Fibroblast of the aortic adventitia (primary cell): ENCODE results near the gene RARA. TPM values are rescaled to one million over a fixed set of nuclear protein-coding genes. Genes with fewer than 3 reads are reported as not detected.

Source experiments
- DNase-seq: peaks from one replicate; pipeline ENCODE4 v3.0.0-alpha.2; 2010; ENCODE audit warnings: low read depth
- H3K4me3 ChIP-seq: 2 replicates; pipeline ENCODE4 v1.5.1; 2011; ENCODE audit warnings: low read depth, mild to moderate bottlenecking, control low read depth, low read length, moderate library complexity
- total RNA-seq: library from RNA; depleted of rRNA; stranded (reverse); fragments of >200 nt; gene quantifications from 2 replicates; pipeline ENCODE4 v1.2.3, GENCODE V29; 2012; ENCODE audit warnings: low replicate concordance
- TF ChIP-seq, protein P1 (sequence below): IDR thresholded peaks from 2 replicates; pipeline ENCODE4 v1.5.1; 2011; ENCODE audit warnings: mild to moderate bottlenecking, low read length, control low read depth, inconsistent platforms; ENCODE audit not compliant: insufficient read depth

The RARA gene
- total RNA-seq, 1 donor, result 25.2 TPM

DNA sequence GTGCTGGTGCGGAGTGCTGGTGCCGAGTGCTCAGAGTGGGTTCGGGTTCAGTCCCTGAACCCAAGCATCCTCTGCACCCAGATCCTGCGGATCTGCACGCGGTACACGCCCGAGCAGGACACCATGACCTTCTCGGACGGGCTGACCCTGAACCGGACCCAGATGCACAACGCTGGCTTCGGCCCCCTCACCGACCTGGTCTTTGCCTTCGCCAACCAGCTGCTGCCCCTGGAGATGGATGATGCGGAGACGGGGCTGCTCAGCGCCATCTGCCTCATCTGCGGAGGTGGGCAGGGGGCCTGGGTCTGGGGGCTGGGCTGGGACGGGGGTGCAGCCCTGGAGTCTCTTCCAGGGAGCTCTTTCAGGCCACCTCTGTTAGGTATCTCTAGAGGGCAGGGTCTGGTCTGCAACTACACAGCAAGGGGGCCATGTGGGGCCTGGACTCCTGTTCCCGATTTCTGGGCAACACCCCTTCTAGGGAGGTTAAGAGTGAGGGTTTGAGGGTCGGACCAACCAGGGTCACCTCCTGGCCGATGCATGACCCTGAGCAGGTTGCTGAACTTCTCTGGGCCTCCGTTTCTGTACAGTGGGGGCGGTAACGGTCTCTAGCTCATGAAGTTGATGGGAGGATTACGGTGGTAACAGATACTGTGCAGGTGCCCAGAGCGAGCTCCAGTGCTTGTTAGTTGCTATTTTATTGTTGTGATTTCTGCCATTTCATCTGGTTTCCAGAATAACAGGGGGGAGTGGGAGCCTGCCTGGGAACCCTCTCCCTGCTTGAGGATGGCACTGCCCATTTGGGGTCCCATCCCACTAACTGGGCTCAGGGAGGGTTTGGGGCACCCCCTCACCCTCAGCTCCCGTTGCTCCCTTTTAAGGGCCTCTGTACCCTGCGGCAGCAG is 45.5 kb downstream of the RARA start:
- TF ChIP-seq, protein P1, sequence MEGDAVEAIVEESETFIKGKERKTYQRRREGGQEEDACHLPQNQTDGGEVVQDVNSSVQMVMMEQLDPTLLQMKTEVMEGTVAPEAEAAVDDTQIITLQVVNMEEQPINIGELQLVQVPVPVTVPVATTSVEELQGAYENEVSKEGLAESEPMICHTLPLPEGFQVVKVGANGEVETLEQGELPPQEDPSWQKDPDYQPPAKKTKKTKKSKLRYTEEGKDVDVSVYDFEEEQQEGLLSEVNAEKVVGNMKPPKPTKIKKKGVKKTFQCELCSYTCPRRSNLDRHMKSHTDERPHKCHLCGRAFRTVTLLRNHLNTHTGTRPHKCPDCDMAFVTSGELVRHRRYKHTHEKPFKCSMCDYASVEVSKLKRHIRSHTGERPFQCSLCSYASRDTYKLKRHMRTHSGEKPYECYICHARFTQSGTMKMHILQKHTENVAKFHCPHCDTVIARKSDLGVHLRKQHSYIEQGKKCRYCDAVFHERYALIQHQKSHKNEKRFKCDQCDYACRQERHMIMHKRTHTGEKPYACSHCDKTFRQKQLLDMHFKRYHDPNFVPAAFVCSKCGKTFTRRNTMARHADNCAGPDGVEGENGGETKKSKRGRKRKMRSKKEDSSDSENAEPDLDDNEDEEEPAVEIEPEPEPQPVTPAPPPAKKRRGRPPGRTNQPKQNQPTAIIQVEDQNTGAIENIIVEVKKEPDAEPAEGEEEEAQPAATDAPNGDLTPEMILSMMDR, result no peak
- no peak overlapping the region for H3K4me3 ChIP-seq
- no peak for DNase-seq

DNA sequence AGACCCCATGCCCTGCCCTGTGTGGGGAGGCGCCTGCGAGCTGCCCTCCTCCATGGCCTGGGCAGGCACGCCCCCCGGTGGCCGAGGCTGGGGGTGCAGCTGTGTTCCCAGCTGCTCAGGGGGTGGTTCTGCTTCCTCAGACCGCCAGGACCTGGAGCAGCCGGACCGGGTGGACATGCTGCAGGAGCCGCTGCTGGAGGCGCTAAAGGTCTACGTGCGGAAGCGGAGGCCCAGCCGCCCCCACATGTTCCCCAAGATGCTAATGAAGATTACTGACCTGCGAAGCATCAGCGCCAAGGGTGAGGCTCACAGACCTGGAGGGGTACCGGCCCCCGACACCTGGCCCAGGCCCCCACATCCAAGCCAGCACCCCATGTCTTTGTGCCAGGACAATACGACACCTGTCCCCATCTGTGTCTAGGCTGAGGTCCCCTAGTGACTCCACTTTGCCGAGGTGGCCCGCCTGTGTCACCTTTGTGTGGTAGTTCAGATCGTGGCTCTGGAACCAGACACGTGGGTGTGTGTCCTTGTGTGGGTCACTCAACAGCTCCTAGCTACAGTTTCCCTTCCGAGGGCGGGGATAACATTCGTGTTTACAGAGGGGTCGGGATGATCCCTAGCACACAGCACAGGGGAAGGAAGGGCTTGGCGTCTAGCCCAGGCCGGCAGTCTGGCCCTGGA is 46.3 kb downstream of the RARA start:
- H3K4me3 ChIP-seq, result no peak overlapping the region
- peak; percentile 45 for DNase-seq
- TF ChIP-seq, protein P1, result peak; percentile 92

DNA sequence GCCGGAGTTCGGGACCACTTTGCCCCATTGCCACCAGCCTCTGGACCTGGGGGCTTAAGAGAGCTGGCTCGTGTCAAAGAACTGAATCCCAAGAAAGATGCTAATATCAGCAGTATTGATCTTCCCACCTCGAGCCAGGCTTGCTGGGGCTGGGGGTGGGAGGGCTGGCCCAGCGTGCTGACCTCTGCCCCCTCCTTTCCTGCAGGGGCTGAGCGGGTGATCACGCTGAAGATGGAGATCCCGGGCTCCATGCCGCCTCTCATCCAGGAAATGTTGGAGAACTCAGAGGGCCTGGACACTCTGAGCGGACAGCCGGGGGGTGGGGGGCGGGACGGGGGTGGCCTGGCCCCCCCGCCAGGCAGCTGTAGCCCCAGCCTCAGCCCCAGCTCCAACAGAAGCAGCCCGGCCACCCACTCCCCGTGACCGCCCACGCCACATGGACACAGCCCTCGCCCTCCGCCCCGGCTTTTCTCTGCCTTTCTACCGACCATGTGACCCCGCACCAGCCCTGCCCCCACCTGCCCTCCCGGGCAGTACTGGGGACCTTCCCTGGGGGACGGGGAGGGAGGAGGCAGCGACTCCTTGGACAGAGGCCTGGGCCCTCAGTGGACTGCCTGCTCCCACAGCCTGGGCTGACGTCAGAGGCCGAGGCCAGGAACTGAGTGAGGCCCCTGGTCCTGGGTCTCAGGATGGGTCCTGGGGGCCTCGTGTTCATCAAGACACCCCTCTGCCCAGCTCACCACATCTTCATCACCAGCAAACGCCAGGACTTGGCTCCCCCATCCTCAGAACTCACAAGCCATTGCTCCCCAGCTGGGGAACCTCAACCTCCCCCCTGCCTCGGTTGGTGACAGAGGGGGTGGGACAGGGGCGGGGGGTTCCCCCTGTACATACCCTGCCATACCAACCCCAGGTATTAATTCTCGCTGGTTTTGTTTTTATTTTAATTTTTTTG is 47.1 kb downstream of the RARA start:
- TF ChIP-seq, protein P1, result no peak
- no peak for DNase-seq
- H3K4me3 ChIP-seq, result no peak overlapping the region

DNA sequence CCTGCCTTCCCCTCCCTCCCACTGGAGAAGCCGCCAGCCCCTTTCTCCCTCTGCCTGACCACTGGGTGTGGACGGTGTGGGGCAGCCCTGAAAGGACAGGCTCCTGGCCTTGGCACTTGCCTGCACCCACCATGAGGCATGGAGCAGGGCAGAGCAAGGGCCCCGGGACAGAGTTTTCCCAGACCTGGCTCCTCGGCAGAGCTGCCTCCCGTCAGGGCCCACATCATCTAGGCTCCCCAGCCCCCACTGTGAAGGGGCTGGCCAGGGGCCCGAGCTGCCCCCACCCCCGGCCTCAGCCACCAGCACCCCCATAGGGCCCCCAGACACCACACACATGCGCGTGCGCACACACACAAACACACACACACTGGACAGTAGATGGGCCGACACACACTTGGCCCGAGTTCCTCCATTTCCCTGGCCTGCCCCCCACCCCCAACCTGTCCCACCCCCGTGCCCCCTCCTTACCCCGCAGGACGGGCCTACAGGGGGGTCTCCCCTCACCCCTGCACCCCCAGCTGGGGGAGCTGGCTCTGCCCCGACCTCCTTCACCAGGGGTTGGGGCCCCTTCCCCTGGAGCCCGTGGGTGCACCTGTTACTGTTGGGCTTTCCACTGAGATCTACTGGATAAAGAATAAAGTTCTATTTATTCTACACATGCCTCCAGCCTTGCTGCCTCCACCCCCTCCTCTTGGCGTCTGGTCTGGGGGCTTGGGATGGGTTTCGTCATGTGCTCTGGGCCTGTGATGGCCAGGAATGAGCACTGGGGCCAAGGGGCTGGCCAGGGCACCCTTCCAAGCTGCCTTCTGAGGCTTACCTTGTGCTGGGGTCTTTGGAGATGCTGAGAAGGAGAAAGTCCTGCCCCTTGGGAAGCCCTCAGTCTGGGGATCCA is 48.3 kb downstream of the RARA start:
- TF ChIP-seq, protein P1, result no peak
- no peak overlapping the region for H3K4me3 ChIP-seq
- no peak for DNase-seq

DNA sequence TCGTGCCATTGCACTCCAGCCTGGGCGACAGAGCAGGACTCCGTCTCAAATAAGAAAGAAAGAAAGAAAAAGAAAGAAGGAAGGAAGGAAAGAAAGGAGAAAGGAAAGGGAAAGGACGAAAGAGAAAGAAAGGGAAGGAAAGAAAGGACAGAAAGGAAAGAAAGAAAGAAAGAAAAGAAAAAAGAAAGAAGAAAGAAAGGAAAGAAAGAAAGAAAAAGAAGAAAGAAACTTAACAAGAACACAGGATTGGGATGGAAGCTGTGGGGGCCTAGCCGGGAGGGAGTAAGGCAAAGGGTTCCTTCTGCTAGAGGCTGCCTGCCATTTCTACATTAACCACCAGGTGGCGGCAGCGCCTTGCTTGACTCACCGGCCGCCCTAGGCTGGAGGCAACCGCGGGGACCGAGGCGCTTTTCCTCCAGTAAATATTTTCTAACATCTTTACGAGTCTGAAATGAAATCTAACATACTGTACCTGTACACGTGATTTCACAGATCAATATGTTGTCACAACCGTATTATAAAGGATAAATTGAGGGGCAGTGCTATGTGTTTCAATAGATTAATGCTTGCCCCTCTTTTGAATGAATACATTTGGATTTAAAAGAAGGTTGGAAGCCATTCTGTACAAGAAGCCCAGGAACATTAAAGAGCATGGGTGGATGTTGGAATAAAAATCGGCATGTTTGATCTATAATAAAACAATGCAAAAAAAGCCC is 49.5 kb downstream of the RARA start:
- peak; percentile 89 for DNase-seq
- TF ChIP-seq, protein P1, result peak; percentile 94
- no peak overlapping the region for H3K4me3 ChIP-seq
